Karpas-422 (cell line): ENCODE data around the gene TBCK. TPM values are rescaled to one million over a fixed set of nuclear protein-coding genes. Genes with fewer than 3 reads are reported as not detected.

ENCODE experiments used
- DNase-seq: peaks from one replicate; pipeline ENCODE4 v3.0.0-alpha.2; 2015
- H2AFZ ChIP-seq: fragments of 200-600 bp; sonication (generic); 2 replicates; pipeline ENCODE4 v1.6.1; 2014; ENCODE audit warnings: antibody characterized with exemption, low read length, mixed read lengths
- H3K27ac ChIP-seq: fragments of 200-600 bp; sonication (generic); 2 replicates; pipeline ENCODE4 v1.5.1; 2014; ENCODE audit warnings: mild to moderate bottlenecking, low read length, moderate library complexity
- H3K27me3 ChIP-seq: fragments of 200-600 bp; sonication (generic); 2 replicates; pipeline ENCODE4 v1.6.1; 2014; ENCODE audit warnings: low read length, mixed read lengths
- H3K36me3 ChIP-seq: fragments of 200-600 bp; sonication (generic); 2 replicates; pipeline ENCODE4 v1.6.1; 2014; ENCODE audit warnings: low read length, mixed read lengths; ENCODE audit not compliant: insufficient read depth
- H3K4me1 ChIP-seq: fragments of 200-600 bp; sonication (generic); 2 replicates; pipeline ENCODE4 v1.6.1; 2014; ENCODE audit warnings: mild to moderate bottlenecking, low read length, mixed read lengths
- H3K4me2 ChIP-seq: fragments of 200-600 bp; sonication (generic); 2 replicates; pipeline ENCODE4 v1.6.1; 2014; ENCODE audit warnings: low read length, low read depth, mild to moderate bottlenecking; ENCODE audit not compliant: poor library complexity, severe bottlenecking
- H3K4me3 ChIP-seq: fragments of 200-600 bp; sonication (generic); 2 replicates; pipeline ENCODE4 v1.5.1; 2014; ENCODE audit warnings: mild to moderate bottlenecking, antibody characterized with exemption, low read length, mixed read lengths
- H3K79me2 ChIP-seq: fragments of 200-600 bp; sonication (generic); 2 replicates; pipeline ENCODE4 v1.6.1; 2014; ENCODE audit warnings: mild to moderate bottlenecking, low read length, mixed read lengths
- H3K9ac ChIP-seq: fragments of 200-600 bp; sonication (generic); 2 replicates; pipeline ENCODE4 v1.6.0; 2014; ENCODE audit warnings: low read length
- H3K9me2 ChIP-seq: fragments of 200-600 bp; sonication (generic), shearing (Covaris generic); replicated peaks from 2 replicates; pipeline ENCODE4 v1.6.0; 2014; ENCODE audit warnings: mild to moderate bottlenecking, low read length, moderate library complexity; ENCODE audit not compliant: insufficient read depth
- H3K9me3 ChIP-seq: fragments of 300-700, 200-600 bp; sonication (generic); 2 replicates; pipeline ENCODE4 v1.6.1; 2014; ENCODE audit warnings: low read length, mixed read lengths
- H4K20me1 ChIP-seq: fragments of 200-600 bp; sonication (generic); 2 replicates; pipeline ENCODE4 v1.6.1; 2014; ENCODE audit warnings: mild to moderate bottlenecking, antibody characterized with exemption, low read length, low read depth; ENCODE audit not compliant: insufficient read depth
- total RNA-seq: library from RNA; depleted of rRNA; stranded (reverse); fragments of >200 nt; shearing (Covaris generic); gene quantifications from 2 replicates; pipeline ENCODE4 v1.2.3, GENCODE V29; 2014; ENCODE audit warnings: low replicate concordance

Gene TBCK
- total RNA-seq, 1 experiment from 2014 or later, result 86.1 TPM

DNA sequence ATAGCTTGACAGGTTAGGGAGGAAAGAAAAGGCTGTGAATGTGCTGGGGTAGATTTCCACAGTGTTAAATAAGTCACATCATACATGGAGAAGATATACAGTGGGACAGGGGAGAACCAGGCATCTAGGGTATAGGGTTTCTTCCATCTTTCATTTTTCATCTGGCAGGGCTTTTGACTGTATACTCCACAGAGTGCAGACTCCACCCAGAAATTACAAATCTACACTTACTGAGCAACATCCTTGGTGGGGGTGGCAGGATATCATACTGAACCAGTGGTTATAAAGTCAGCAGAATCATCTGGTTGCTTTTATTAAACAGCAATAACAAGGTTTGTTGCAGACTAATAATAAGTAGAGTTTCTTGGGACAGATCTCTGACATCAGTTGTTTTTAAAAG, 266.5 kb downstream of the TBCK start:
- DNase-seq, result no peak
- no peaks in the 10 kb centered on the region for H3K4me1 ChIP-seq
- H3K79me2 ChIP-seq, result no peaks in the 10 kb centered on the region
- H3K9ac ChIP-seq, result no peak overlapping the region
- no peak overlapping the region for H3K4me2 ChIP-seq
- H4K20me1 ChIP-seq, result no peaks in the 10 kb centered on the region
- no peak overlapping the region for H2AFZ ChIP-seq
- H3K27me3 ChIP-seq, result no peaks in the 10 kb centered on the region
- H3K36me3 ChIP-seq, result no peaks in the 10 kb centered on the region
- H3K4me3 ChIP-seq, result no peak overlapping the region
- no peak overlapping the region for H3K27ac ChIP-seq
- no peaks in the 10 kb centered on the region for H3K9me2 ChIP-seq
- H3K9me3 ChIP-seq, result no peaks in the 10 kb centered on the region

DNA sequence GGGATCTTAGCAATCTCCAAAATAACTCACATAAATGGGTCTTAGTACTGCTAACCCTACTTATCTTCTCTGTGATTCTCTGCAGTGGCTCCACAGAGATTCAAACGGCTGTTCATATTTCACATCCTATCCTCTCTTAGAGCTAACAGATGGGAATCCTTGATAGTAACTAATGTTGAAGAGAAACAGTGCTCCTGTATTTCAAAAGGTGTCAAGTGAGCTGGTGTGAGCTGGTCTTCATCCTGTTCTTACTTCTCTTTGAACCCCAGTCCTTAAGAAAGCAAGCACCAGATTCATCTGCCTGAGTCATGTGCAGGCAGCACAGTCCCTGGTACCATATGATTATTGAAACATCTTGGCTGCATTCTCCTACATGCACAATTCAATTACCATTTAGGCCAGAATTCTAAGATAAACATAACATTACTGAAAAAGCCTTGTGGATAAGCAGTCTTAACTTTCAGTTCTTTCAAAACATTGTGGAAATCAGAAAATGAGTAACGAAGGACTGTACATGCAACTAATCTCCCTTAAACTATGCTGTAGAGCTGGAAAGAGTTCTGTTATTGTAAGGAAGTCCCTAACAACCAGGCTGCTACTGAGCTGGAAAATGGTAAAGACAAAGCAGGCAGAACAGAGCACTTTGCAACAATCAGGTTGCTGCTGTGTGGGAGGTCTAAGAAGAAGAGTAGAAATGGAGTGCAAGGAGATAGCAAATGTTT, 267.6 kb downstream of the TBCK start:
- Histone ChIP-seq H3K27me3 (no peaks in the 10 kb centered on the region), H3K36me3 (no peaks in the 10 kb centered on the region), H3K9me3 (no peaks in the 10 kb centered on the region), H4K20me1 (no peaks in the 10 kb centered on the region), H3K4me2 (no peak overlapping the region), H3K9ac (no peak overlapping the region), H3K79me2 (no peaks in the 10 kb centered on the region), H3K4me1 (no peaks in the 10 kb centered on the region), H3K27ac (no peak overlapping the region), H3K9me2 (no peaks in the 10 kb centered on the region), H3K4me3 (no peak overlapping the region), H2AFZ (no peak overlapping the region)
- no peak for DNase-seq

DNA sequence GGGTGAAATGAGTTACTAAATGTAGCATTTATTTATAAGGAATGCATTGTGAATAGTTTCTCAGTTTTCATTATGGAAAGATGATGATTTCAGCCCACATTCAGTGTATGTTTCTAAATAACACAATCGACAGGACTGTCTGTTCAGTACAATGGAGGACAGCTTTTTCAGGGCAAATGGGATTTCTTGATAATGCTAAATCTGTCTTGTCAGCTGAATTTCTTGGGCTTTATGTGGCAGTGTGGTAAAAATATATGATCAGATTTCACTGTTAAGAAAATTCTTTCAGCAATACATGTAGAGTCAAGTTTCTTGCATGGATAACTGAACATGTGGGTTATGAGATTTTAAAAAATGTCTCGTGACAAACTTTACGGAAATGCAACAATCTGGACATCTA, 269.9 kb downstream of the TBCK start:
- Histone ChIP-seq H3K4me1 (no peaks in the 10 kb centered on the region), H3K79me2 (no peaks in the 10 kb centered on the region), H3K4me2 (no peak overlapping the region), H3K9me2 (no peaks in the 10 kb centered on the region), H3K27me3 (no peaks in the 10 kb centered on the region), H4K20me1 (no peaks in the 10 kb centered on the region), H3K9ac (no peak overlapping the region), H3K9me3 (no peaks in the 10 kb centered on the region), H3K4me3 (no peak overlapping the region), H3K36me3 (no peaks in the 10 kb centered on the region), H3K27ac (no peak overlapping the region), H2AFZ (no peak overlapping the region)
- DNase-seq, result no peak

DNA sequence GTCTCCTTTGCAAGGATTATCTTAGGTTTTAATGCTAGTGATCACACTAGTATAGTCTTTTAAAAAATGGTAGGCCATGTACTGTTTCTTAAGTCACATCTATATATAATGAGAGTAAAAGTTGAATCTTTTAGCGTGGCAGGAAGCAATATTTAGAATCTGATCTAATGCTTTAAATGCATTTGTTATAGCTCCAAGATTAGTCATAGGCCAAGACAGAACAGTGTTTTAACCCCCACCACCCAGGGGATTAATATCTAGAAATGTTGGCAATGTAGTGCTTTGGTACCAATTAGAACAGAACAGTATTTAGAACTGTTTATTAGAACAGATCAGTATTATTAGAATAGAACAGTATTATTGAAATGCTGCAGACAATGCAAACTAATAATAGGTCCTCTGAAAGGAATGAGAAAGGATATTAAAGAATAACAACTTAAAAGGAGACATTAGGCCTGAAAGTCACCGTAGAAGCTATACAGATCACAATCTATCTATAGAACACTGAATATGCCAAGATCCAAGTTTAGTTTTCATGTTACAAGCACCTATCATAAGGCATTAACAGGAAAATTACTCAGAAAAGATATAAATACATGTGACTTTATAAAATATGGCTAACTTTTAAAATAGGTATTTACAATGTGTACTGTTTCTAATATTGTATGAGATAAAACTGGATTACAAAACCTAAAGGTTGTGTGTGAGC, 274.6 kb downstream of the TBCK start:
- Histone ChIP-seq H3K9me2 (no peaks in the 10 kb centered on the region), H3K27ac (no peak overlapping the region), H3K4me2 (no peak overlapping the region), H2AFZ (no peak overlapping the region), H3K9ac (no peak overlapping the region), H3K4me3 (no peak overlapping the region), H3K4me1 (no peaks in the 10 kb centered on the region), H3K9me3 (no peaks in the 10 kb centered on the region), H3K79me2 (no peaks in the 10 kb centered on the region), H3K36me3 (no peaks in the 10 kb centered on the region), H3K27me3 (no peaks in the 10 kb centered on the region), H4K20me1 (no peaks in the 10 kb centered on the region)
- DNase-seq, result no peak

DNA sequence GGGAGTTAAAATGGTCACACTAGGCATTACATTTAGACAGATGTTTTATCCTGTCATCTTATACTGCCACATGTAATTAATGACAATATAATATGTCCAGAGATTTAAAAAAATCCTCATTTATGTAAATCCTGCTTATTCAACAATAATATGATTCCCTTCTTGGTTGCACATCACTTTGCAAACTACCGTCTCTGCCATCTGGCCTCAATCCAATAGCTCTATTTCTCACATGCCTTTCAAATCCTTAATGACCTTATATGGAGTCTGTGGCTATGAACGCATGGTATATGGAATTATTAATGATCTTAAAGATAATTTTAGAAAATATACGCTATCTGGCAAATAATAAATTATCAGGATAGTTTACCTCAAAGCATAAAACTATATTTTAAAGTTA, 276.2 kb downstream of the TBCK start:
- Histone ChIP-seq H3K4me1 (no peaks in the 10 kb centered on the region), H4K20me1 (no peaks in the 10 kb centered on the region), H3K9me2 (no peaks in the 10 kb centered on the region), H3K79me2 (no peaks in the 10 kb centered on the region), H3K9me3 (no peaks in the 10 kb centered on the region), H3K36me3 (no peaks in the 10 kb centered on the region), H2AFZ (no peak overlapping the region), H3K4me2 (no peak overlapping the region), H3K27me3 (no peaks in the 10 kb centered on the region), H3K4me3 (no peak overlapping the region), H3K27ac (no peak overlapping the region), H3K9ac (no peak overlapping the region)
- no peak for DNase-seq

DNA sequence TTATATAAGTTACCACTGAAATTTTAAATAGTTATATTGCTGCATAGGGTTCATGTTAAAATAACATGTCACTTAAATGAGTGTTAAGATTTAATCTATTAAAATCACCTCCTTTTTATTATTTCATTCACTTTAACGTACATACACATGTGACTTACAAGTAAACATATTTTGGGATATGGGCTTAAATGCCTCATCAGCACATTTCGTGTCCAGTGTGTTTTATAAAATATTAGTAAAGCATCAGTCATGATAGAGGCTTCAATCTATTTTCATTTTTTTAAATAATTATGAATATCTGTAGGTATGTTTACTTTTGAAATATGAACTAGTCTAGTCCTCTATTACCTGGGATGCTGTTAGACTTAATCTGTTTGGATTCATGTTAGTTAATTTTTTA, 277.1 kb downstream of the TBCK start:
- Histone ChIP-seq H3K27me3 (no peaks in the 10 kb centered on the region), H3K9ac (no peak overlapping the region), H3K9me2 (no peaks in the 10 kb centered on the region), H2AFZ (no peak overlapping the region), H3K9me3 (no peaks in the 10 kb centered on the region), H3K27ac (no peak overlapping the region), H3K4me3 (no peak overlapping the region), H3K4me1 (no peaks in the 10 kb centered on the region), H3K36me3 (no peaks in the 10 kb centered on the region), H3K79me2 (no peaks in the 10 kb centered on the region), H3K4me2 (no peak overlapping the region), H4K20me1 (no peaks in the 10 kb centered on the region)
- DNase-seq, result no peak

DNA sequence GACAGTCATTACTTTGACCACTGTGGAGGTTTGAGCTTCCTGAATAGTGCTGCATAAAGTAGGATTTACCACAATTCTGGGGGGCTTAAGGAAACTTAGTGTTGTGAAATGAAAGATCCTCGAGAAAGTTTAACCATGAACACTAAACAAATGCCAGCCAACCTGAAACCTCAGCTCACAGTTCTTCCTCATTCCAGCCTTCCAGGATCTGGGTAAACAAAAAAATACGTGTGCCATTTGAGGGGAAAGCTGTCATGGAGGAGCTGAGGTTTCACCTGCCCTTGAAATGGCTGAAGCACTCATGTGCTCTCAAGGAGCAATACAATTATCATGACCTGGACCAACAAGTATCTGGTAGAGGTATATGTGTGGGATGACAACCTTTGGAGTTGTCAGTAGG, 278.0 kb downstream of the TBCK start:
- no peaks in the 10 kb centered on the region for H3K36me3 ChIP-seq
- H3K27me3 ChIP-seq, result no peaks in the 10 kb centered on the region
- no peaks in the 10 kb centered on the region for H3K79me2 ChIP-seq
- no peaks in the 10 kb centered on the region for H3K9me3 ChIP-seq
- no peak overlapping the region for H3K4me3 ChIP-seq
- no peak for DNase-seq
- no peaks in the 10 kb centered on the region for H3K4me1 ChIP-seq
- H2AFZ ChIP-seq, result no peak overlapping the region
- H3K9me2 ChIP-seq, result no peaks in the 10 kb centered on the region
- H3K27ac ChIP-seq, result no peak overlapping the region
- H4K20me1 ChIP-seq, result no peaks in the 10 kb centered on the region
- no peak overlapping the region for H3K4me2 ChIP-seq
- no peak overlapping the region for H3K9ac ChIP-seq

DNA sequence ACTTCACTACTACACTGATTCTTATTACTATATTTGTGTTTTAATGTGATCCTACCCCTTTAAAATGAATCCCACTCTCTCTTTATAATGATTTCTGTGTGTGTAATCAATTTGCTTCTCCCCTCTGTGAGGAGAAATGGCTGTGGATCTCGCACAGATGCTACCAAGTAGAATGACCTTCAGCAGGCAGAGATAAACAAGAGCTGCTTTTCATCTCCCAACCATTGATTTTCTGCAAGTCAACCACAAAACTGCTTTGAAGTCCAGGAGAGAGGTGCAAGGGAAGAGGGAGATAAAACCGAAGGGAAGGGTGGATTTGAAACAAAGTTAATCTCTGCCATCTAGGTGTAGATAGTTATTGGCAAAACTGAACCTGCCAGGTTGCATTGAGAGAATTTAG, 279.2 kb downstream of the TBCK start:
- no peak overlapping the region for H2AFZ ChIP-seq
- no peak overlapping the region for H3K9ac ChIP-seq
- H3K36me3 ChIP-seq, result no peaks in the 10 kb centered on the region
- no peak overlapping the region for H3K27ac ChIP-seq
- no peaks in the 10 kb centered on the region for H3K4me1 ChIP-seq
- H4K20me1 ChIP-seq, result no peaks in the 10 kb centered on the region
- H3K9me3 ChIP-seq, result no peaks in the 10 kb centered on the region
- no peak for DNase-seq
- no peaks in the 10 kb centered on the region for H3K27me3 ChIP-seq
- H3K79me2 ChIP-seq, result no peaks in the 10 kb centered on the region
- no peak overlapping the region for H3K4me2 ChIP-seq
- no peak overlapping the region for H3K4me3 ChIP-seq
- no peaks in the 10 kb centered on the region for H3K9me2 ChIP-seq
